GM19324 (cell line): ENCODE data around the gene ARHGAP26.

ENCODE experiments used
- ATAC-seq: cut with Tn5 transposase; IDR thresholded peaks from one replicate; pipeline ENCODE4 v1.9.1; 2021; ENCODE audit warnings: mild to moderate bottlenecking, moderate library complexity; ENCODE audit not compliant: unreplicated experiment, low FRiP score

Gene ARHGAP26

DNA sequence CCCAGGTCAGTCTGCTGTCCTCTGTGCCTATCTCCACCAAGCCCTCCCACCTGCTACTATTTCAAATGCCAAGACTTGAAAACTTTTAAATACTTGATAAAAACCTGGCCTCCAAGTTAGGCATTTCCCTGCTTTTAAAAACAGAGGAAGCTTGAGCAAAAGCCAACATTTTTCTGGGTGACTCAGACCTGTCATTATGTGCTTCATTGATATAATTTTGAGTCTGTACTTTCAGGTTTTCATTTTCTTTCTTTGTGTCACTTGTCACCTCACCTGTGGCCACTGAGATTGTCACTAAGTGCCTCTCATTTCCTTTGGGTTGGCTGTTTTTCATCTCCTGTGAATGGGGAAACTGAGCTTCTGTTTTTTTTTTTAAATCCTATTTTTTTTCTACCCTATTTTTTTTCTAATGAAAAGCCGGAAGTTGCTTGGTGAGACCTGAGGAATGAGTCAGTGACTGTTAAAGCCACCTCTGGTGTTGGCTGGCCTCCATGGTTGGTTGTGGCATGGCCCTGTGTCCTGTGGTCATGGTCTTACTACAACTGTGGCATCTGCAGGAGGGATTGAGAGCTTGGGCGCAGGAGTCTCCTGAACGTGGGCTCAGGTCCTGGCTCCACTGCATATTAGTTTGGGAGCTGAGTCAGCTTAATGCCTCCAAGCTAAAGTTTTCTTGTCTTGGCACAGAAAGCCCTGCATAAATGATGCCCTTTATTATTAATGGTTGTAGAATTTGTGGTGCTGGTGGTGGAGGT, 56.7 kb downstream of the ARHGAP26 start:
- ATAC-seq = peak; percentile 40

DNA sequence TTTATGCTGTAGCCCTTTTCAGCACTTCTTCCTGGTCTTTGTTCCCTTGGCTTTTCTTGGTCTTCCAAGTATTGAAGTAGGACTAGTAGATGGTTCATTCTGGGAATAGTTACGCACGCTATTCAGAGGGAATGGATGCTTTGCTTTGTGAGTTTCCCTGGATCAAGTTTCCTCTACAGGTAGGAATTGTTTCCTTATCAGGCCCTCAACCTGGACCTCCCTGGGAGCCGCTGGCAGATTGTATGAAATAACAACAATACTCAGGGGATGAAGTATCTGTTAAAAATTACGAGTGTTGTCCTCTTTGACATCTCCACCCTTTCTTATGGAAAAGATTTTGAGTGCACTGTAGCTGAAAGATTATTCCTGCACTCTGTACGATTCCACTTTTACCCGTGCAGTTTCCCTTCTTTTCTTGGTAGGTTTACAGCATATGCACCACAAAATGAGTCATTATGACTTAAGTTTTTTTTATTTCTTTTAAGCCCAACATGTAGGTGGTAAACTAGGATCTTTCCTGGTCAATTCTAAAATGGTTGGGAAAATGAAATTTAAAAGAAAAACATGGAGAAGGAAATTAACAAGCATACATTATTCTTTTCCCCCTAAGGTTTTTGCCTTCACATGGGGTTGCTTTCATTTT, 57.9 kb downstream of the ARHGAP26 start:
- ATAC-seq = no peak

DNA sequence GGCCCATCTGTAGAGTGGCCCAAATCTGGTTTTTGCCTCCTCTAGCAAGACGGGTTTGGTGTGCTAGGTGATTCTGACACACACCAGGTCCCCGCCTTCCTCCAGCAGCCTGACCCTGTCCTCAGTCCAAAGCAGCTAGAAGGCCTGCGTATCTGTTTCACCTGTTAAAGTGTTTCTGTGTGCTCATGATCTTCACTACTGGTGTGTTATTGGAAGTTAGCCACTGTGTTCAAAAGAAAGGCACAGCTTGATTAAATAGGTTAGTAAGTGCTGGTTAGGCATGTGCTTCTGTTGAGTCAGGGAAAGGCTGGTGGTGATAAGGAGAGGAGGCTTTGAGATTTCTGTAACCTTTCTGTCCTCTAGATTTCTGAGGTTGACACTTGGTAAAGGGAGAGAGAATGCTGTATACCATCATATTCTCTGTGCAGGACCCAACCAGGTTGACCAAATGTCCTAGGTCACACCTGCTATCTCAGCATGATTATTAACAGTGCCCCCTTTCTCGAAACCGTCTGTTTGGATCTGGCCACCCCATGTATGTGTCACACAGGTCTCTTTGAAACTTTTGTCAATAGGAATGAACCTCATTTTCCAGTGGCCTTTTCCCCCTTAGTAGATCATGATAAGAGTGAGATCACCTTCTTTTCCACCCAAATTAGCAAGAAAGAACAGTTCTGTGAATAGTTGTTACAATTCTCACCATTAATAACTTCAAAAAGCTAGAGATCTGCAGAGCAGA, 58.8 kb downstream of the ARHGAP26 start:
- no peak for ATAC-seq

DNA sequence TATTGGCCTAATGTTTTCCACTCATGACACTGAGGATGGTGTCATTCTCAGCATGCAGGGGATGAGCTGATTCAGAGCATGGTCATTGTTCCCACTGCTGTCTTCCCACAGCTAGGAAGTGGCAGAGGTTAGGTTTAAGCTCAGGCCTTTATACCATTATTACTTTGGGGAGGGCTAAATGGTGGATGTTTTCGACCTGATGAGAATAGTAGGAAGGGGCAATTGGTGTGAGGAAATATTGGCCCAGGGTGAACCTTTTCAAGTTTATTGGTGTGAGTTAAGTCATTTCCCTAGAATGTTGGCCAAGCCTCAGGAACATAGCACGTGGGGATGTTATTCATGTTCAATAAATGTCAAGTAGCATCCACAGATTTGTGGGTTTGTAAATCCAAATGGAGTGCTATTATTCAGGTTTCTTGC, 59.6 kb downstream of the ARHGAP26 start:
- no peak for ATAC-seq

DNA sequence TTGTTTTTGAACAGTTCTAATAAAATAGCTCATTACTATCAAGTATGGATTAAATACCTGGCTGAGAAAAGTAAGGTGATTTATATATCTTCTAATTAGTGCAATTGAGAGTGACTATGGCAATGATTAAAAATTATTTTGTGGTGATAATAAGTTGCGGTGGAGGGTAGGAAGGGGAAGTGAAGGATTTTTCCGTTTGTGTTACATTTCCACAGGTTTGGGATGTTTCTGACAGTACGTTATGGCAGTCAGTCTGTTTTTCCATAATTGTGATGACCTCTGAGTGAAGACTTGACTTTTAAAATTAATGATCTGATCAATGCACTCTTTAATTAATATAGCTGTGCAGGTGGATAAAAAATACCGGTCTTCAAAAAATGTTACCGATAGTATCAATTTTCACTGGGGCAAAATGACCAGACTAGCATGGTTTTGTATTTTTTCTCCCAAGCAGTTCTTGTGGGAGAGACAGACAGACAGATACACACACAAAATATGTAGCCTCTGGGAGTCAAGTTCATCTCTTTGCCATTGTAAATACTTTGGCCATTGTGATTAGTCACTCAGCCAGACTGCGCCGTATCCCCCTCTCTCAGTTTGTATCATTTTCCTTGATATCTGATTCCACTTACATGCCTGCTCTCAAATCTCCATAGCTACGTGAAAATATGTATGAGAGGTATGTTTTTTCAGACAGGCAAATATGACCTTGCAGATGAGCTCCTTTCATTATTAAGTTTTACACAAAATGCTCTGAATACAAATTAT, 60.2 kb downstream of the ARHGAP26 start:
- no peak for ATAC-seq

DNA sequence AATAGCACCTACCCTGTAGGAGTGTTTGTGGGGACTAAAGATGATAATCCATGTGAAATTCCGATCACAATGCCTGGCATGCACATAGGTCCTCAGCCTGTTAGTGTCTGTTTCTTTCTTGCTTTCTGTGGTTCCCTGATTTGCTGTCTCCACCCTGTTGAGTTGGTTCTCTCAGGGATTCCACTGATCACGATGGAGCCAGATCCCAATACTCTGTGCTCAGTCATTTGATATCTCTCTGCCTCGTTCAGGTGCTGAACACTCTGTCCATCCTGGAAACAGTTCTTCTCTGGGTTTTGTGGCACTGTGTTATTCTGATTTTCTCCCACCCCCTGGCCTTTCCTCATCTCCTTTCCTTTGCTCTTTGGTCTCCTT, 60.8 kb downstream of the ARHGAP26 start:
- no peak for ATAC-seq

DNA sequence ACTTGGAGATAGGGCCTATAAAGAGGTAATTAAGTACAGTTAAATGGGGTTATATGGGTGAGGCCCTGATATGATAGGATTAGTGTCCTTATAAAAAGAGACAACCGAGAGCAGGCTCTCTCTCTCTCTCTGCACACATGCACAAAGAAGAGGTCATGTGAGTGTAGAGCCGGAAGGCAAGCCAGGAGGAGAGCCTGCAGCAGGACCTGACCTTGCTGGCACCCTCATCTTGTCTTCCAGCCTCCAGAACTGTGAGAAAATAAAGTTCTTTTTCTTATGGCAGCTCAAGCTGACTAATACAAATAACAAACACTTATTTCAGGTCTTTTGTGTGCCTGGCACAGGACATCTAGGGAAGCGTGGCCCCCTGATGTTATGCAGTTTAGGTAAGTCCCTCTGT, 62.1 kb downstream of the ARHGAP26 start:
- ATAC-seq = no peak

DNA sequence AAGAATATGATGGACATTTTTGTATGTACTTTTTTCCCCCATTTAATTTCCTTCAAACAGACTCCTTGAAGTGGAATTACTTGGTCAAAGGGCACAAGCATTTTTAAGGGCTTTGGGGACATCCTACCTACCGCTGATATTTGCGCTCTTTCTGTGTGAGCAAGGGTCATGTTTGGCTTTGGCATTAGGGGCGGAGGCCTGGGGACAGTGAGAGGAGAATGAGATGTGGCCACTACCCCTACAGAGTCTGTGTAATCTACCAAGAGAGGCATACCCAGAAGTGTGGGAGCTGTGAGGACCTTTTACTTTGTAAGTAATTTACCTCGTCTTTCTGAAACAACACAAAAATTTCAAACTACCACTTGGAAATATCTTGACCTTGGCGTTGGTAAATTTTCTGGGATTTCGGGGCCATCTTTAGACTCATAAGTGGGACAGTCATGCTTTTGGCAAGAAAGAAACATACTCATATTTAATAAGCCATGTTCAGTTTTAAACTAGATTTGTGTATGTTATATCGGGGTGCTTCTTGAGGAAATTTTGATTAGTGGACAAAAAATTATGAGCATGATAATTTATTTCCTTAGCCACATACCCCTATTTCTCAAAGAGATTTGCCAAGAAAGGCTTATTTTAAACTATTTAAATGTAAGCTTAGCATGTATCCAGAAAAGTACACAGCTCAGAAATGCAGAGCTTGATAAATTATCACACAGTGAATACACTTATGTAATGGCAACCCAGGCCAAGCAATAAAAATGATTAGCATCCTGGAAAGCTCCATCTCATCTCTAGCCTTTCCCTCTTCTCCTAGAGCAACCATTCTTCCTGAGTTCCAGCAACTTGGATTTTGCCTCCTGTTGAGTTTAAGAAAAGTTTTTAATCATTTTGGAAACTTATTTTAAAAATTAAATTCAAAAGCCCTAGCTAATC, 63.6 kb downstream of the ARHGAP26 start:
- ATAC-seq = no peak

DNA sequence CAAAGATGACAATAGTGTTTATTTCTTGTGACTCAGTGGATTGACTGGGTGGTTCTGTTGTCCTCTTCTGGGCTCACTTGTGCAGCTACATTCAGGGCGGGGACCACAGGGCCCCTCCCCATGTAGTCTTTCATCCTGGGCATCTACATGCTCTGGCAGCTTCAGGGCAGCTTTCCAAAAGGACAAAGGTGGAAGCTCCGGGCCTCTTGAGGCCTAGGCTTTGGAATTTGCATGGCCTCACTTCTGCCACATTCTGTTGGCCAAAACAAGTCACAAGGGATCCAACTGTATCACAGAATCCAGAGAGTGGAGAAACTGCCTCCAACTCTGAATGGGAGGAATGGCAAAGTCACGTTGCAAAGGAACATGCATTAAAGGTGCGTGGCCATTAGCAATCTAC, 64.3 kb downstream of the ARHGAP26 start:
- no peak for ATAC-seq

DNA sequence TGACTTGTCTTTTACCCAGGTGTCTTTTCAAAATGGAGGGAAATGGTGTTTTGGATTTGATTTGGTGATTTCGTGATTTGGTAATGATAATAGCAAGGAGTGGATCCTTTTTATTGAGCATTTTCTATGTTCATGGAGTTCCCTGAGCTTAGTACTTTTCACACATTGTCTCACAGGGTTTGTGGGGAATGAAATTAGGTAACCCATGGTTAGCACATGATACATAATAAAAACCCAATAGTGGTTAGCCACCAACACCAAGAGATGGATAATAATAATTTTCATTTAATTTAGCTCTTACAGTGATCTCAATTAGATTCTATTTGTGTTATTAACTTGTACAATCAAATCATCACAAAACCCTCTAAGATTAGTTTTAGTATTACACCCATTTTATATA, 65.4 kb downstream of the ARHGAP26 start:
- no peak for ATAC-seq

DNA sequence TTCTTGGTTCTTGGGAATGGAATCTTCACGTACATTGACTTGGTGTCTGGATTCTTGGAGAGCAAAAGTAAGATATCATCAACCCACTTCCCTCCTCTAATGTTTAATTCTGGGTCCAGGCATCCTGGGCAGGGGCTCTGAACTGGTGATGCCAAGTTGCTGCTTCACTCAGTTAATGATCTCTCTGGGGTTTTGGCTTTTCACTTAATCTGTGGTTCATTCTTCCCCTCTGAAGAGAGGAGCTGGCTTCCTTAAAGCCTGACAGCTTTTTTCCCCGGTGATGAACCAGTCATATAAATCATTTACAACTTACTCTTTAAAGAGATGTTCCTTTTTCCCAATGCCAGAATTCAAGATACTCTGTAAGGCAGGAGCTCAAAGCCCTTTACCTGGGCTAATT, 65.9 kb downstream of the ARHGAP26 start:
- ATAC-seq = no peak

DNA sequence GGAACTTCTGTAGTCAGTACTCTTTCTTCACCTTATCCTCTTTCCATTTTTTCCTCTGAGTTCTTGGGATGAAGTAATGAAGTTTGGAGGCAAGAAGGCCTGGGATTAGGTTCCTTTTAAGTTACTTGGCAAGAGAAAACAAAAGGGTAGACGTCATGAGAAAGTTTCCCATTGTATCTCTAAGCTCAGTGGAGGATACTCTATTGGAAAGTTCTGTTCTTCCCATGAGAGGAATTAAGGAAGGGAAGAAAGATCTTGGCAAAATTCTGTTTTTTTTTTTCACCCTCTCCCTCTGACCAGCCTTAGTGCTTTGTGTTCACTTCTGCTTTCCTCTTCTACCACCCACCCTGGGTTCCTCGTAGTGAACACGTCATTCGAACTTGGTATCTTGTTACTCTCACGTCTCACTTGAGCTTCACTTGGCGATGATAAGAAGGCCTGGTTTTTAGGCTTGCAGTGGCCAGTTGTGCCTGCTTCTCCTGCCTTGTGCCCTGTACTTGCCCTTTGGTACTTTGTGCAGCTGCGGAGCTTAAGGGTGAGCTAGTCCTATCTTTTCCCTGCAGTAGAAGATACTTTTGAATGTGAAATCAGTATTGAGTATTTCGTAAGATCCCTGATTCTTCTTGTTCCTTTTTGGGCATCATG, 67.0 kb downstream of the ARHGAP26 start:
- no peak for ATAC-seq

DNA sequence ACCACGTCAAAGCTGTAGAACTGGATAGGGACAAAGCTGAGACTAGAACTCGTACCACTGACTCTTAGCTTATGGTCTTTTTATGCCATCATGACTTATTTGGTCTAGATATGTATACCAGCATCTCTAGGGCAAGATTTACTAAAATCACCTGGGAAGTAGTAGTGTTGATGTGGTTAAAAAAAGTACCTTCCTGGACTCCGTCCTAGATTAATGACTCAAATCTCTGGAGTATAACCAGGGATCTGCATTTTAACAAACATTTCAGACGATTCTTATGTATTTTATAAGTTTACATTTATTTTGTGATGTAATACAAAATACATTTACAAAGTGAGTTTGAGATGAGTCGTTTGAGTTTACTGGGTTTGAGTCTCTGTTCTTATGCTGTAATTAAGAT, 68.7 kb downstream of the ARHGAP26 start:
- no peak for ATAC-seq

DNA sequence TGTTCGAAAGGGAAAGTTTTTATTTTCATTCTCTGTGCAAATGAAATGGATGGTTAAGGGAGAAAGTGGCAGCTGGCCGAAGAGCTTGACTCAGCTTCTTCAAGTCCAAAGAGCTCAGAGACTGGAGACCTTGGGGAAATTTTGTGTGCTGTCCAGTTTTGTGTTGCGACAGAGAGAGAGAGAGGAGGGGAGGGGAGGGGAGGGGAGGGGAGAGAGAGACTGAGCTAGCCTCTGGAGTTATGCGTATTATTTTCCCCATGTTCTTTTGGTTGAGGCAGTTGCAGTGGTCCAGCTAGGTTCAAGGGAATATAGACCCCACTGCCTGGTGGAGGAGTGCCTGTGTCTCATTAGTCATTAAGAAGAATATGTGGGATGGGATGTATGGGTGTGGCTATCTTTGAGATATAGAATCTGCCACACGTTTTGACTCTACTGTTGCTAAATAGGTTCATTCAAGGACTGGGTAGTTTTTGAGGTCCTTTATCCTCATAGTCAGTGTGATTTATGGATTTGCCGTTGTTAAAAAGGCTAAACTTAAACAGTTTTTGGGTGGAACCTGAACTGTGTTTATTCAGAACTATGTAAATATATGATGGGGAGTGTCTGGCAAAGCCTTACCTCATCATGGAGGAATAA, 69.7 kb downstream of the ARHGAP26 start:
- ATAC-seq = no peak

DNA sequence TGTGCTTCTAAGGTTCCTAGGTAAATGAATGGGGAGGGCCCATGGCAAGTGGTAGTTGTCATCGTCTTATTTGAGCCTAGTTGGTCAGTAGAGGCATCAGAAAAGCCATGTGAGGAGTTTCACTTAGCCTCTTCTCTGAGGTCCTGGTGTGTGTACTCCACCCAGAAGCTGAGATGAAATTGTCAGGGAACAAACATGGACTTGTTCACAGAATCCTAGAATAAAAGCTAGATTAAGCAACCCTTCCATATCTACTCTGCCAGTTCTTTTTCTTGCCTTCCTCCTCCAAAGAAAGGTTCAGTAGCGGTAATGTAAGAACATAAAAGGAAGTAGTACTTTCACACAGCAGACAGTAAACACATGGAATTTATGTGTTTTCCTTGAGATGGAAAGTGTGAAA, 70.4 kb downstream of the ARHGAP26 start:
- ATAC-seq = no peak

DNA sequence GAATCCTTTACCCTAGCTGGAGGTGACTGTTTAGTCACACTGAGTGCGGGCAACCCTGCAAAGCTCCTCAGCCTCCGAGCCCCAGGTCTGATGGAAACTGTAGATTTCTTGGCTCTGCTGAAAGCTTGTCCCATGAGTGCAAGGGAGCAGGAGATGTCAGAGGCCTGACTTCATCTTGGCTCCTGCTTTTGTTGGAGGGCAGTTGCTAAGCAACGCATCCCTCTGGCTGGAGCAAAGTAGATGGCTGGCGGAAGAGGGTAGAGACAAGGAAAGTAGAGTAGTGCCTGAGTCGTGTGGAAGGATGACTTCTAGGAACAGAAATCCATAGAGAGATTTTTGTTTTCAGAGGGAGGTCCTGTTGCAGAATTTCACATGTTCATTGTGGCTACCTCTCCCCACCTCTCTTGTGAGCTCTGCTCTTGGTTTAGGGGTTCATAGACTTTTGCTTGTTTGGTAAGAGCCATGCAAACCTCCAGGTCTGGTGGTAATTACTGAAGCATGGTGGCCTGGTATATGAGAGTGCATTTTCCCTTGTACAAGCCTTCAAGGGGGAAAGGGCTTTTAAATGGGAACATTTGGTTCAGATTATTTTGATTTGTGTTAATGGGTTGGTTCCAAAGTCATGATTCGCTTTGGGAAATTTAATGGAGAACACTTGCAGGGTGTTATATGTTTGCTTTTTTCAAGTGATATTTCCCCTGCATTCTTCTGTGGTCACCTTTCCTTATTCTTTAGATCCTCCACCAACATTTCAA, 71.5 kb downstream of the ARHGAP26 start:
- no peak for ATAC-seq

DNA sequence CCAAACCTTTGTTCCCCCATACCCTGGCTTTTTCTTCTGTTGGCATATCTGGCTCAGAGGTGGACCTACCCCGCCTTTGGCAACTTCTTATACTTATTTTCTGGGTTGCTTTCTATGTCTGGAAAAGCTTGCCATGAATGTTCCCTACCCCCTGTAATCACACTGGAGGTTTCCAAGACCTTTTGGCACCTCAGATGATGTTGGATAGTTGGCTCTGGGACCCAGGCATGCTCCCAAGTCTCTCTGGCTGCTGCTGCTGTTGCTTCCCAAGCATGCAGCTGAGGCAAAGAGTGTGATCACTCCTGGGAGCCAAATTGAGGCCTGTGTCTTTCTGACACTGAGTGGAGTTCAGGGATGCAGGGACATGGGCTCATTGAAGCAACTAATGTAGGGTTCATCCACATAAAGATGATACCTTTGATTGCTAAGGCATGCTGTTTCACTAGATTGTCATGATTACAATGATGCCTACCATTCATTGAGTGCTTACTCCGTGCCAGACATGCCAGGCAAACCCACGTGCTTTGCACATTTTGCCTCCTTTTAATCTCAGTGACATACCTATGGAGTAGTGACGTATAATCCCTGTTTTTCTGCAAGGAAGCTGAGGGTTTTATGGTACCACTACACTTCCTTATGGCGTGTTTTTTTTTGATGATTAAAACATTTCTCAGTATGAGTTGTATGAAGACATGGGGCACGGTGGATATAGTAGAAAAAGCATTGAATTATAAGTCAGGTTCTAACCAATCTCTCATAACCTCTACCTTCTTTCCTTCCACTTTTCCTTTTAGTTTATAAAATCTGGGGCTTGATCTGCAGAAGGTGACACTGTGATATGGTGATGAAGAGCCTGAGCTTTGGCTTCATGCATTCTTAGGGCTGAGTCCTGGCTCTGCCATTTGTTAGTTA, 73.1 kb downstream of the ARHGAP26 start:
- ATAC-seq = no peak
